ENCODE data around the gene UPK2.

- TF ChIP-seq CTCF (conservative IDR thresholded peaks at IDR 0.05 in 1 of 2, IDR thresholded peaks at IDR 0.05 in 1 of 2; ENCODE audit: low read depth in 1 of 2, low read length in 2 of 2), result no peak
- TF ChIP-seq EZH2 (IDR thresholded peaks at IDR 0.05; ENCODE audit: low read length, missing control alignments), result no peak
Measured at GRCh38 chr11:118914178-118914918, 41.8 kb upstream of the UPK2 start.
